ENCODE results near the gene IMP4.

Gene IMP4

DNA sequence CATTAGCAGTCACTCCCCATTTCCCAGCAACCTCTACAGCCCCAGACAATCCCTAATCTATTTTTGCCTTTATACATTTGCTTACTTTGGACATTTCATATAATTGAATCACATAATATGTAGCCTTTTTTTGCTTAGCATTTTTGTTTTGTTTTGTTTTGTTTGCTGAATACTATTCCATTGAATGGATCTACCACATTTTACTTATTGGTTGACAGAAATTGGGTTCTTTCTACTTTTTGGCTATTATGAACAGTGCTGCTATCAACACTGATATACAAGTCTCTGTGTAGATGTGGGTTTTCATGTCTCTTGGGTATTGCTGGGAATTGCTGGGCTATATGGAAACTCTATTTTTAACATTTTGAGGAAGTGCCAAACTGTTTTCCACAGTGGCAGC is 20.8 kb downstream of the IMP4 start:
- peaks cover 3% of the 10 kb centered on the region; the same call in 1 of the 2 replicates for H3K79me2 ChIP-seq (ENCODE audit: insufficient read depth, low read length)
- H3K9me3 ChIP-seq (ENCODE audit: low read length), result no peaks in the 10 kb centered on the region
- H3K4me1 ChIP-seq (ENCODE audit: insufficient read depth, low read length, severe bottlenecking), result peaks cover under 1% of the 10 kb centered on the region
- no peaks in the 10 kb centered on the region for H3F3A ChIP-seq (ENCODE audit: insufficient read depth, low read length)
- H3K9me2 ChIP-seq (ENCODE audit: low read depth, low read length), result no peaks in the 10 kb centered on the region
- no peak overlapping the region for H3K27ac ChIP-seq (ENCODE audit: low read depth, low read length, poor library complexity, severe bottlenecking)
- no peaks in the 10 kb centered on the region for H3K27me3 ChIP-seq (ENCODE audit: insufficient read depth, low read length)
- no peak overlapping the region for H3K9ac ChIP-seq (ENCODE audit: low read length)
- no peaks in the 10 kb centered on the region for H4K20me1 ChIP-seq (ENCODE audit: insufficient read depth, low read length)
- TF ChIP-seq, protein P1, sequence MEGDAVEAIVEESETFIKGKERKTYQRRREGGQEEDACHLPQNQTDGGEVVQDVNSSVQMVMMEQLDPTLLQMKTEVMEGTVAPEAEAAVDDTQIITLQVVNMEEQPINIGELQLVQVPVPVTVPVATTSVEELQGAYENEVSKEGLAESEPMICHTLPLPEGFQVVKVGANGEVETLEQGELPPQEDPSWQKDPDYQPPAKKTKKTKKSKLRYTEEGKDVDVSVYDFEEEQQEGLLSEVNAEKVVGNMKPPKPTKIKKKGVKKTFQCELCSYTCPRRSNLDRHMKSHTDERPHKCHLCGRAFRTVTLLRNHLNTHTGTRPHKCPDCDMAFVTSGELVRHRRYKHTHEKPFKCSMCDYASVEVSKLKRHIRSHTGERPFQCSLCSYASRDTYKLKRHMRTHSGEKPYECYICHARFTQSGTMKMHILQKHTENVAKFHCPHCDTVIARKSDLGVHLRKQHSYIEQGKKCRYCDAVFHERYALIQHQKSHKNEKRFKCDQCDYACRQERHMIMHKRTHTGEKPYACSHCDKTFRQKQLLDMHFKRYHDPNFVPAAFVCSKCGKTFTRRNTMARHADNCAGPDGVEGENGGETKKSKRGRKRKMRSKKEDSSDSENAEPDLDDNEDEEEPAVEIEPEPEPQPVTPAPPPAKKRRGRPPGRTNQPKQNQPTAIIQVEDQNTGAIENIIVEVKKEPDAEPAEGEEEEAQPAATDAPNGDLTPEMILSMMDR (IDR thresholded peaks at IDR 0.05; ENCODE audit: low read length), result no peak
- TF ChIP-seq EZH2 (IDR thresholded peaks at IDR 0.05; ENCODE audit: borderline replicate concordance, low read length), result no peak
- H2AFZ ChIP-seq (ENCODE audit: low read length), result no peak overlapping the region
- H3K36me3 ChIP-seq (ENCODE audit: insufficient read depth, low read length), result peaks cover 47% of the 10 kb centered on the region
- no peak overlapping the region for H3K4me3 ChIP-seq (ENCODE audit: low read depth, low read length, poor library complexity, severe bottlenecking)
- H3K4me2 ChIP-seq (ENCODE audit: low read length), result no peak overlapping the region

DNA sequence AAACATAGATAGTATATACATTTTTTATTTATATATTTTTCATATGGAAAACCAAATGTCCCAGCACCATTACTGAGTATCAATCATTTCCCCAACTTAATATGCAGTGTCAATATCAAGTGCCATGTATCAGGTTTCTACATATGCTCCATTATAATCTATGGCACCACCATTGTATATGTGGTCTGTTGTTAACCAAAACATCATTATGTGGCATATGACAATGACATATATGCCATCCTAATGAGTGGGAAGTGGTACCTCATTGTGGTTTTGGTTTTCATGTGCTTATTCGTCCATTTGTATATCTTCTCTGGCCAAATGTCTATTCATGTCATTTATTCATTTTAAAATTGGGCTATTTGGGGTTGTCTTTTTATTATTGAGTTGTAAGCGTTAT is 22.4 kb downstream of the IMP4 start:
- Histone ChIP-seq H3K4me2 (ENCODE audit: low read length) (no peak overlapping the region), H3K27ac (ENCODE audit: low read depth, low read length, poor library complexity, severe bottlenecking) (no peak overlapping the region)

DNA sequence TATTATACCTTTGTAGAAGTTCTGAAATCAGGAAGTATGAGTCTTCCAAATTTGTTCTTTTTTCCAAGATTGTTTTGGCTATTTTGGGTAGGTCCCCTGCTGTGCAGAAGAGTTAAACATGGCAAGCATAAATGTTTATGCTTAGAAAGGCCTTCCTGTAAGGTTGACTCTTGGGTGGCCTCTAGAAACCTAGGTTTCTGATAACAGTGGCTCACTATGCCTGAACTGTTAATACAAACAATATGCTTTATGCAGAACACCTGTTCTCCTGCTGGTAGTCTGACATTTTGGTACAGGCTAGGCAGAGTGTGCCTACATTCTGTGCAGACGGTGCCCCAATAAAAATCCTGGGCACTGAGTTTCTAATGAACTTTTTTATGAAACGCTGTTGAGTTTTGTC is 23.3 kb downstream of the IMP4 start:
- H3K36me3 ChIP-seq (ENCODE audit: insufficient read depth, low read length), result peaks cover 35% of the 10 kb centered on the region
- H3F3A ChIP-seq (ENCODE audit: insufficient read depth, low read length), result peaks cover 6% of the 10 kb centered on the region; the same call in 1 of the 2 replicates
- H3K9me2 ChIP-seq (ENCODE audit: low read depth, low read length), result no peaks in the 10 kb centered on the region
- H3K4me1 ChIP-seq (ENCODE audit: insufficient read depth, low read length, severe bottlenecking), result peaks cover 25% of the 10 kb centered on the region
- H3K9ac ChIP-seq (ENCODE audit: low read length), result no peak overlapping the region
- no peaks in the 10 kb centered on the region for H3K27me3 ChIP-seq (ENCODE audit: insufficient read depth, low read length)
- no peaks in the 10 kb centered on the region for H4K20me1 ChIP-seq (ENCODE audit: insufficient read depth, low read length)
- H3K4me3 ChIP-seq (ENCODE audit: low read depth, low read length, poor library complexity, severe bottlenecking), result no peak overlapping the region
- H3K9me3 ChIP-seq (ENCODE audit: low read length), result no peaks in the 10 kb centered on the region
- H3K79me2 ChIP-seq (ENCODE audit: insufficient read depth, low read length), result peaks cover 3% of the 10 kb centered on the region; the same call in 1 of the 2 replicates
- no peak overlapping the region for H2AFZ ChIP-seq (ENCODE audit: low read length)
- no peak overlapping the region for H3K4me2 ChIP-seq (ENCODE audit: low read length)
- TF ChIP-seq EZH2 (IDR thresholded peaks at IDR 0.05; ENCODE audit: borderline replicate concordance, low read length), result no peak
- TF ChIP-seq, protein P1 (IDR thresholded peaks at IDR 0.05; ENCODE audit: low read length), result no peak
- H3K27ac ChIP-seq (ENCODE audit: low read depth, low read length, poor library complexity, severe bottlenecking), result no peak overlapping the region

More for the DNA sequence above, 22.4 kb downstream of the IMP4 start:
- no peaks in the 10 kb centered on the region for H3K9me3 ChIP-seq (ENCODE audit: low read length)
- peaks cover 6% of the 10 kb centered on the region; the same call in 1 of the 2 replicates for H3F3A ChIP-seq (ENCODE audit: insufficient read depth, low read length)
- peaks cover 39% of the 10 kb centered on the region for H3K36me3 ChIP-seq (ENCODE audit: insufficient read depth, low read length)
- peaks cover 3% of the 10 kb centered on the region; the same call in 1 of the 2 replicates for H3K79me2 ChIP-seq (ENCODE audit: insufficient read depth, low read length)
- H4K20me1 ChIP-seq (ENCODE audit: insufficient read depth, low read length), result no peaks in the 10 kb centered on the region
- H3K9me2 ChIP-seq (ENCODE audit: low read depth, low read length), result no peaks in the 10 kb centered on the region
- H3K4me1 ChIP-seq (ENCODE audit: insufficient read depth, low read length, severe bottlenecking), result peaks cover 16% of the 10 kb centered on the region
- no peak overlapping the region for H2AFZ ChIP-seq (ENCODE audit: low read length)
- no peaks in the 10 kb centered on the region for H3K27me3 ChIP-seq (ENCODE audit: insufficient read depth, low read length)
- no peak overlapping the region for H3K9ac ChIP-seq (ENCODE audit: low read length)
- H3K4me3 ChIP-seq (ENCODE audit: low read depth, low read length, poor library complexity, severe bottlenecking), result no peak overlapping the region
- TF ChIP-seq, protein P1 (IDR thresholded peaks at IDR 0.05; ENCODE audit: low read length), result no peak
- no peak for TF ChIP-seq EZH2 (IDR thresholded peaks at IDR 0.05; ENCODE audit: borderline replicate concordance, low read length)
